Measurements from ENCODE around the gene SIPA1. TPM values are rescaled to one million over a fixed set of nuclear protein-coding genes. Genes with fewer than 3 reads are reported as not detected.
"Not testable (repeated sequence)": the region's sequence is repeated elsewhere in the genome, so short reads cannot be mapped to it uniquely, and the experiment has no call there.

The SIPA1 gene
- total RNA-seq, 1 donor from 2014 or later, result 29.7 TPM

GRCh38 chr11:65680192-65680743 lies 42.4 kb downstream of the SIPA1 start:
- intact Hi-C loops (cut with DNase I), result no loop called here
- no peak for DNase-seq (ENCODE audit: low spot score)

- intact Hi-C loops (cut with DNase I), result not testable (repeated sequence)
These were observed 45.6 kb downstream of the SIPA1 start for GRCh38 chr11:65683480-65683879.

GRCh38 chr11:65685981-65686380 lies 48.1 kb downstream of the SIPA1 start:
- DNase-seq (ENCODE audit: low spot score), result no peak
- intact Hi-C loops (cut with DNase I), result no loop called here

More at GRCh38 chr11:65683480-65683879, 45.6 kb downstream of the SIPA1 start:
- not testable (repeated sequence) for DNase-seq (ENCODE audit: low spot score)

- intact Hi-C loops (cut with DNase I), result not testable (repeated sequence)
These were observed 53.9 kb downstream of the SIPA1 start for GRCh38 chr11:65691847-65692246.

GRCh38 chr11:65692367-65692766 lies 54.5 kb downstream of the SIPA1 start:
- intact Hi-C loops (cut with DNase I), result no loop called here
- no peak for DNase-seq (ENCODE audit: low spot score)

More at GRCh38 chr11:65691847-65692246, 53.9 kb downstream of the SIPA1 start:
- not testable (repeated sequence) for DNase-seq (ENCODE audit: low spot score)

- DNase-seq (ENCODE audit: low spot score), result no peak
- intact Hi-C loops (cut with DNase I), result no loop called here
These were observed 57.7 kb downstream of the SIPA1 start for GRCh38 chr11:65695459-65696241.

DNA sequence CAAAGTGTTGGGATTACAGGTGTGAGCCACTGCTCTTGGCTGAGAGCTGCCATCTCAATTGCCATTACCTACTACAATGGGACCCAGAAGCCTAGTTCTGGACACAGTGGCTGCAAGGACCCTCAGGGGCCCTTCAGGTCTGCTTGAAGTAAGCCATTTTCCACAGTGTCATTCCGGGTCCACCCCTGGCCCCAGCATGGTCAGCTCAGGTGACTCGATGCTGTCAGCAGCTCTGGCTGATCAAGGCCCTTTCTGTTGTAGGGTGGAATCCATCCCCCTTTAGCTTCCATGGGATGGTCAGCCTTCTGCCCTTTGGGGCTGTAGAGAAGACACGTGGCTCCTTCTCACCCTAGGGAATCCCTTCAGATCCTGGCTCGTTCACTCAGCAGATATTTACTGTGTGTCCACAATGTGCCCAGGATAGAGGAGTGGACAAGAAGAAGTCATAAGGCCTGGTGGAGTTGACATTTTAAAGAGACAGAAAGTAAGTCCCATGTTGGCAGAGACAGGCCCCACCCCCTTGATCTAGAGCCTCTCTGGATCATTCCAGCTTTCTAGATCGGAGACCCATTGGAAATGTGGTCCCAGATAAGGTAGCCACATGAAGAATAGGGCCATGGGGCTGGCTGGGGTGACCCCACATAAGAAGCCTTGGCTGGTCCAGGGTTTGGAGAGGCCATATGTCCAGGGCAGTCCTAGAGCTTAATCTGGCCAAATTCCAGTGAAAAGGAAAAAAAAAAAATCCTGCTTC lies 59.1 kb downstream of the SIPA1 start:
- intact Hi-C loops (cut with DNase I), result no loop called here
- DNase-seq (ENCODE audit: low spot score), result no peak

GRCh38 chr11:65698205-65698604 lies 60.3 kb downstream of the SIPA1 start:
- intact Hi-C loops (cut with DNase I), result no loop called here
- DNase-seq (ENCODE audit: low spot score), result no peak

GRCh38 chr11:65699306-65699705 lies 61.4 kb downstream of the SIPA1 start:
- no peak for DNase-seq (ENCODE audit: low spot score)
- intact Hi-C loops (cut with DNase I), result no loop called here

- intact Hi-C loops (cut with DNase I), result no loop called here
- no peak for DNase-seq (ENCODE audit: low spot score)
These were observed 62.5 kb downstream of the SIPA1 start for GRCh38 chr11:65700399-65700798.

Small RNA genes within 50 kb of the gene (microRNA-seq; reads per million reads assigned to microRNA genes)
- not detected for gene MIR4489
- not detected for gene MIR4690

Other genes starting within 250 kb of the SIPA1 start
- gene NEAT1, start 215.3 kb upstream of the SIPA1 start, total RNA-seq, result 668 TPM
- 9,850 TPM for gene MALAT1, start 139.1 kb upstream of the SIPA1 start, total RNA-seq
- 60.2 TPM for gene SCYL1, start 113.0 kb upstream of the SIPA1 start, total RNA-seq
- gene LTBP3, start 79.7 kb upstream of the SIPA1 start, total RNA-seq, result 148 TPM
- gene ZNRD2, start 67.6 kb upstream of the SIPA1 start, total RNA-seq, result 28.3 TPM
- gene FAM89B, start 65.6 kb upstream of the SIPA1 start, total RNA-seq, result 47.4 TPM
- 174 TPM for gene EHBP1L1, start 62.0 kb upstream of the SIPA1 start, total RNA-seq
- gene KCNK7, start 42.3 kb upstream of the SIPA1 start, total RNA-seq, result 1.5 TPM
- gene MAP3K11, start 23.9 kb upstream of the SIPA1 start, total RNA-seq, result 42.5 TPM
- gene PCNX3, start 22.3 kb upstream of the SIPA1 start, total RNA-seq, result 15.9 TPM
- gene RELA, start 24.8 kb downstream of the SIPA1 start, total RNA-seq, result 45.0 TPM
- 49.2 TPM for gene KAT5, start 74.2 kb downstream of the SIPA1 start, total RNA-seq
- gene RNASEH2C, start 82.7 kb downstream of the SIPA1 start, total RNA-seq, result 48.8 TPM
- 8.7 TPM for gene AP5B1, start 142.9 kb downstream of the SIPA1 start, total RNA-seq
- not detected for gene OVOL1, start 149.0 kb downstream of the SIPA1 start, total RNA-seq
- gene SNX32, start 195.9 kb downstream of the SIPA1 start, total RNA-seq, result 0.54 TPM
- 434 TPM for gene CFL1, start 220.1 kb downstream of the SIPA1 start, total RNA-seq
- 37.6 TPM for gene MUS81, start 222.3 kb downstream of the SIPA1 start, total RNA-seq
- gene EFEMP2, start 234.7 kb downstream of the SIPA1 start, total RNA-seq, result 118 TPM
- 0.83 TPM for gene CTSW, start 241.7 kb downstream of the SIPA1 start, total RNA-seq